Loucy (cell line): ENCODE results near the gene AATK.

ENCODE experiments used
- EZH2phosphoT487 ChIP-seq: fragments of 200-600 bp; IDR thresholded peaks from 2 replicates; pipeline ENCODE4 v1.6.1; 2018; ENCODE audit warnings: antibody characterized with exemption, mild to moderate bottlenecking, moderate library complexity, borderline replicate concordance
- TF ChIP-seq, protein P1 (sequence below): fragments of 200-600 bp; sonication (generic); conservative IDR thresholded peaks from 2 replicates; pipeline ENCODE4 v1.5.1; 2014; ENCODE audit warnings: mild to moderate bottlenecking, antibody characterized with exemption, low read length

DNA sequence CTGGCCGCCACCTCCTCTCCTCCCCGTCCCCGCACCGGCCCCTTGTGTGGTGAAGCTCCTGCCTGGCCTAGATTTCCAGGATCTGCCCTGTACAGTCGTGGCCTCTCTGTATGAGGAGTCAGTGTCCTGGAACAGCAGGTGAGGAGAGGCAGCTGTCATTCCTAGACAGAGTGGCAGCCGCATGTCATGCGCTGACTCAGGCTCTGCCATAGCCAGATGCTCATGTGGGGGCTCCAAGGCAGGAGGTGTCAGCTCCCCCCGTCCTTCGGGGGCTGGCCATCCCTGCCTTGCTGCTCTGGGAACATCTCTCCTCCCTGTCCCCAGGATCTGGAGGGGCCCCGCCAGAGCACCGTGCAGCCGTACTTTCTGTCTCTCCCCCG, 70.6 kb downstream of the AATK start:
- TF ChIP-seq EZH2phosphoT487, result no peak
- TF ChIP-seq, protein P1, sequence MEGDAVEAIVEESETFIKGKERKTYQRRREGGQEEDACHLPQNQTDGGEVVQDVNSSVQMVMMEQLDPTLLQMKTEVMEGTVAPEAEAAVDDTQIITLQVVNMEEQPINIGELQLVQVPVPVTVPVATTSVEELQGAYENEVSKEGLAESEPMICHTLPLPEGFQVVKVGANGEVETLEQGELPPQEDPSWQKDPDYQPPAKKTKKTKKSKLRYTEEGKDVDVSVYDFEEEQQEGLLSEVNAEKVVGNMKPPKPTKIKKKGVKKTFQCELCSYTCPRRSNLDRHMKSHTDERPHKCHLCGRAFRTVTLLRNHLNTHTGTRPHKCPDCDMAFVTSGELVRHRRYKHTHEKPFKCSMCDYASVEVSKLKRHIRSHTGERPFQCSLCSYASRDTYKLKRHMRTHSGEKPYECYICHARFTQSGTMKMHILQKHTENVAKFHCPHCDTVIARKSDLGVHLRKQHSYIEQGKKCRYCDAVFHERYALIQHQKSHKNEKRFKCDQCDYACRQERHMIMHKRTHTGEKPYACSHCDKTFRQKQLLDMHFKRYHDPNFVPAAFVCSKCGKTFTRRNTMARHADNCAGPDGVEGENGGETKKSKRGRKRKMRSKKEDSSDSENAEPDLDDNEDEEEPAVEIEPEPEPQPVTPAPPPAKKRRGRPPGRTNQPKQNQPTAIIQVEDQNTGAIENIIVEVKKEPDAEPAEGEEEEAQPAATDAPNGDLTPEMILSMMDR, result no peak
